ENCODE data around the gene CCDC88C. TPM values are rescaled to one million over a fixed set of nuclear protein-coding genes. Genes with fewer than 3 reads are reported as not detected.

Gene CCDC88C
- total RNA-seq, 1 experiment from 2014 or later = 57.9 TPM

DNA sequence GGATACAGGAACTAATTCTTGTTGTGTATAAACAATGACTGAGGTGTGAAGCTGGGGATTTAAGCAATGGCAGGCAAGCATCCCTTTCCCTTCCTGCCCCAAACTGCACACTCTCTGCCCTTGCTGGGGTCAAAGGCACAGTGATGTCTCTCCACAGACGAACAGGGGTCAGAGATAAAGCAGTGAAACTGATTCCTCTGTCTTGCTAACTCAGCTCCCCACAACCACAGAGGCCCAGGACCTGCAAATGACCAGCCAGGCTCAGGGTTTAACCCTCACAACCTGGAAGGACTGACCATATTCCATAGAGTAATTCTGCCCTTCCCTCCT lies 67.2 kb downstream of the CCDC88C start:
- H3K27ac ChIP-seq (ENCODE audit: low read length) = peak overlapping the region; percentile 76
- H3K9ac ChIP-seq (ENCODE audit: low read length) = peak overlapping the region; percentile 59
- peaks cover 57% of the 10 kb centered on the region for H3K79me2 ChIP-seq (ENCODE audit: low read length)
- H3K27me3 ChIP-seq (ENCODE audit: low read length) = no peaks in the 10 kb centered on the region
- peaks cover 89% of the 10 kb centered on the region for H3K4me1 ChIP-seq (ENCODE audit: low read length)
- H2AFZ ChIP-seq (ENCODE audit: low read length) = no peak overlapping the region
- H3K9me3 ChIP-seq (ENCODE audit: low read length) = no peaks in the 10 kb centered on the region
- no peaks in the 10 kb centered on the region for H3K9me2 ChIP-seq (replicated peaks; ENCODE audit: insufficient read depth, low read length)
- peaks cover 5% of the 10 kb centered on the region; the same call in 1 of the 2 replicates for H3K36me3 ChIP-seq (ENCODE audit: insufficient read depth, low read length)
- no peak for DNase-seq
- H3K4me3 ChIP-seq (ENCODE audit: low read length) = peak overlapping the region; percentile 60
- peaks cover 21% of the 10 kb centered on the region; the same call in 1 of the 2 replicates for H4K20me1 ChIP-seq (ENCODE audit: insufficient read depth, low read depth, low read length)
- peak overlapping the region; percentile 69 for H3K4me2 ChIP-seq (ENCODE audit: low read depth, low read length, poor library complexity, severe bottlenecking)

DNA sequence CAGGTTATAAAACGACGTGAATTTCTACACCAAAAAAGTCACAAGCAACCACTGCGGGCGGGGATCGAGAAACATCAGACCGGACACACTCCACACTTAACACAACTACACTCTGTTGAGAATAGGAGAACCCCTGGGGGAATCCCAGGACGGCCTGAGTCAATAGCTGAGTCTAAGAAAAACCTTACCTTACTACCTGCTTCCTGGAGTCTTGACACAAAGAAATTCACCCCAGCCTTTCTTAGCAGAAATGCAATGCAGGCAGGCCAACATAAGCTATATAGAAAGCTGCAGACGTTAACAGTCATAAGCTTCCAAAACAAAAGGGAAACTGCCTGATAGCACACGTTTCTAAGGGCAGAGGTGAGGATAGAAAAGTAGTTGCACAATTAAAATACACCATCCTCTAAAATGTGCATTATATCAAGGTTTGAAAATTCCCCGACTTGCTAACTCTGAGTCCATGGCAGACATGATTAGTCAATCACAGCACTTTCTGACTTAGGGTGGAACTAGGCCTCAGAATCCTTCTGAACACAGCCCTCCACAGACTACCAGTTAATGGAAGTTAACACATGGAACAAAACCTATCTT lies 68.0 kb downstream of the CCDC88C start:
- Histone ChIP-seq H3K27me3 (ENCODE audit: low read length) (no peaks in the 10 kb centered on the region), H3K36me3 (ENCODE audit: insufficient read depth, low read length) (peaks cover 5% of the 10 kb centered on the region; the same call in 1 of the 2 replicates), H4K20me1 (ENCODE audit: insufficient read depth, low read depth, low read length) (peaks cover 19% of the 10 kb centered on the region; the same call in 1 of the 2 replicates), H3K4me1 (ENCODE audit: low read length) (peaks cover 86% of the 10 kb centered on the region), H2AFZ (ENCODE audit: low read length) (no peak overlapping the region), H3K9me3 (ENCODE audit: low read length) (no peaks in the 10 kb centered on the region), H3K27ac (ENCODE audit: low read length) (peak overlapping the region; percentile 76), H3K4me3 (ENCODE audit: low read length) (no peak overlapping the region), H3K4me2 (ENCODE audit: low read depth, low read length, poor library complexity, severe bottlenecking) (peak overlapping the region; percentile 33), H3K9ac (ENCODE audit: low read length) (peak overlapping the region; percentile 37), H3K9me2 (replicated peaks; ENCODE audit: insufficient read depth, low read length) (no peaks in the 10 kb centered on the region), H3K79me2 (ENCODE audit: low read length) (peaks cover 57% of the 10 kb centered on the region)
- DNase-seq = peak; percentile 53

DNA sequence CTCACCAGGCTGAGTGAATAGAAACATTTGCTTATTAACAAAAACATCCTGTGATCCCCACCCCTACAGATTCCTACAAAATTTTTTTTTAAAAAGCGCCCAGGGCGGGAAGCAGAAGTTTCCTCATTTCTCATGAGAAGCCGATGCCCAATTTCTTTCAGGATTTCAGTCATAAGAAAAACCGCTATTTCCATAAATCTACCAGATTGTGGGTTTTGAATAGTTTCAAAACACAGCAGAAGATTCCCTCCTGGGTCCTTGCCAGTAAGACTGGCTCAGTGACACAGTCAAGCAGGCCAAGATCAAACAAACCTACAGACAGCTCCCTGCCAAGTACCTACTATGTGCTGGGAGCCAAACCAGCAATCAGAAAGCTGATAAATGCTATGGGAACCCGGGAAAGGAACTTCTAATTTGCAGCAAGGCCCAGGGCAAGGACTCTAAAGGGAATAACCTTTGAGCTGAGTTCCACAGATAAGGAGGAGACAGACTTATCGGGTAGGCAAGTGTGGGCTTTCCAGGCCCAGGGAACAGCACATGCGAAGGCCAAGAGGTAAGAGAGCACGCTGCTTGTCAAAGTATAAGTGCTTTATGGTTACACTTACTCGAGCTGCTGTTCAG lies 68.7 kb downstream of the CCDC88C start:
- no peaks in the 10 kb centered on the region for H3K9me2 ChIP-seq (replicated peaks; ENCODE audit: insufficient read depth, low read length)
- H2AFZ ChIP-seq (ENCODE audit: low read length) = no peak overlapping the region
- H3K9ac ChIP-seq (ENCODE audit: low read length) = peak overlapping the region; percentile 37
- no peak for DNase-seq
- no peaks in the 10 kb centered on the region for H3K27me3 ChIP-seq (ENCODE audit: low read length)
- H3K9me3 ChIP-seq (ENCODE audit: low read length) = no peaks in the 10 kb centered on the region
- peak overlapping the region; percentile 33 for H3K4me2 ChIP-seq (ENCODE audit: low read depth, low read length, poor library complexity, severe bottlenecking)
- peaks cover 86% of the 10 kb centered on the region for H3K4me1 ChIP-seq (ENCODE audit: low read length)
- peaks cover 12% of the 10 kb centered on the region; the same call in 1 of the 2 replicates for H4K20me1 ChIP-seq (ENCODE audit: insufficient read depth, low read depth, low read length)
- peaks cover 55% of the 10 kb centered on the region for H3K79me2 ChIP-seq (ENCODE audit: low read length)
- H3K36me3 ChIP-seq (ENCODE audit: insufficient read depth, low read length) = peaks cover 2% of the 10 kb centered on the region; the same call in 1 of the 2 replicates
- H3K27ac ChIP-seq (ENCODE audit: low read length) = peak overlapping the region; percentile 76
- no peak overlapping the region for H3K4me3 ChIP-seq (ENCODE audit: low read length)

DNA sequence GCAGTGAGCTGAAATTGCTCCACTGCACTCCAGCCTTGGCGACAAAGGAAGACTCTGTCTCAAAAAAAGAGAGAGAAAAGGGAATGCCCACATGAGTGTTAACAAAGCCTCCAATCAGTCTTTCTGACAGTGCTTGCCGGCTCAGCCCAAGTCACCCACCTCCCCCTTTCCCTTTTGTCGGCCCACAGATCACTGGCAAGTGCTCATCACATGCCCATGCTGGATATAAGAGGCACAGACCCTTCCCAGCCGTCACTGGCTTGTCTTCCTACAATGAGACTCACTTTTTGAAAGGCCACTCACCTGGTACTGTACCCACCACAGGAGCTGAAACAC lies 70.8 kb downstream of the CCDC88C start:
- Histone ChIP-seq H3K9ac (ENCODE audit: low read length) (no peak overlapping the region), H3K9me2 (replicated peaks; ENCODE audit: insufficient read depth, low read length) (no peaks in the 10 kb centered on the region), H3K4me2 (ENCODE audit: low read depth, low read length, poor library complexity, severe bottlenecking) (peak overlapping the region; percentile 36), H3K9me3 (ENCODE audit: low read length) (no peaks in the 10 kb centered on the region), H3K36me3 (ENCODE audit: insufficient read depth, low read length) (no peaks in the 10 kb centered on the region), H3K4me1 (ENCODE audit: low read length) (peaks cover 85% of the 10 kb centered on the region), H2AFZ (ENCODE audit: low read length) (no peak overlapping the region), H3K27ac (ENCODE audit: low read length) (peak overlapping the region; percentile 64), H3K27me3 (ENCODE audit: low read length) (no peaks in the 10 kb centered on the region), H3K79me2 (ENCODE audit: low read length) (peaks cover 51% of the 10 kb centered on the region), H4K20me1 (ENCODE audit: insufficient read depth, low read depth, low read length) (no peaks in the 10 kb centered on the region; the same call in 1 of the 2 replicates), H3K4me3 (ENCODE audit: low read length) (no peak overlapping the region)
- no peak for DNase-seq

DNA sequence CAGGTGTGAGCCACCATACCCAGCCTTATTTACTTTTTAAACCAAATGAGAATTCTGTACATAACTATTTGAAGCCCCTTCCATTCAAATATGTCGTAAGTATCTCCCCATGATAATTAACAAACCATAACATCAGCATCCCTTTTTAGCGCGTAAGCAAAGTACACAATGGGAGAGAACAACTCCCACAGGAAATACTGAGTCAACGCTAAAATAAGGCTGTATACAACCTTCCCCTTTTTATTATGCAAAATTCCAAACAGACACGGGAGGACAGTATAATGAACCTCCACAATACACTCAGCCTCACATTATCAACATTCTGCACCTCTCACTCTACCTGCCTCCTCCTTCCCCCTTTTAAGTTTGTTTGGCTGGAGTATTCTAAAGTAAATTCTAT lies 73.5 kb downstream of the CCDC88C start:
- H4K20me1 ChIP-seq (ENCODE audit: insufficient read depth, low read depth, low read length) = no peaks in the 10 kb centered on the region; the same call in 1 of the 2 replicates

DNA sequence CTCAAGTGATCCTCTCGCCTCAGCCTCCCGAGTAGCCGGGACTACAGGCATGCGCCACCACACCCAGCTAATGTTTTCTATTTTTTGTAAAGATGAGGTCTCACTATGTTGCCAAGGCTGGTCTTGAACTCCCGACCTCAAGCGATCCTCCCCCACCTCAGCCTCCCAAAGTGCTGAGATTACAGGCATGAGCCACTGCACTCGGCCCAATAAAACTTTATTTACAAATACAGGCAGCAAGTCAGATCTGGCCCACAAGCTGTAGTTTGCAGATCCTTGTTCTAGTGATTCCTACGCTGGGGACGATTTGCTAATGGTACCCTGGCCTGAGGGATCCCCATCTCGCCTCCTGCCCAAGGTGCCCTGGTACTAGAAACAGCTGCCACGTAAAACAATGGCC lies 74.6 kb downstream of the CCDC88C start:
- H2AFZ ChIP-seq (ENCODE audit: low read length) = no peak overlapping the region
- no peak overlapping the region for H3K4me2 ChIP-seq (ENCODE audit: low read depth, low read length, poor library complexity, severe bottlenecking)
- no peaks in the 10 kb centered on the region for H3K9me2 ChIP-seq (replicated peaks; ENCODE audit: insufficient read depth, low read length)
- no peaks in the 10 kb centered on the region for H4K20me1 ChIP-seq (ENCODE audit: insufficient read depth, low read depth, low read length)
- no peak overlapping the region for H3K4me3 ChIP-seq (ENCODE audit: low read length)
- peak overlapping the region; percentile 69; the same call in 1 of the 2 replicates for H3K27ac ChIP-seq (ENCODE audit: low read length)
- no peak for DNase-seq
- H3K36me3 ChIP-seq (ENCODE audit: insufficient read depth, low read length) = no peaks in the 10 kb centered on the region
- H3K9me3 ChIP-seq (ENCODE audit: low read length) = no peaks in the 10 kb centered on the region
- peaks cover 62% of the 10 kb centered on the region for H3K4me1 ChIP-seq (ENCODE audit: low read length)
- H3K9ac ChIP-seq (ENCODE audit: low read length) = no peak overlapping the region
- H3K27me3 ChIP-seq (ENCODE audit: low read length) = no peaks in the 10 kb centered on the region
- H3K79me2 ChIP-seq (ENCODE audit: low read length) = peaks cover 21% of the 10 kb centered on the region

More for the DNA sequence above, 73.5 kb downstream of the CCDC88C start:
- H2AFZ ChIP-seq (ENCODE audit: low read length) = no peak overlapping the region
- H3K4me3 ChIP-seq (ENCODE audit: low read length) = no peak overlapping the region
- H3K4me2 ChIP-seq (ENCODE audit: low read depth, low read length, poor library complexity, severe bottlenecking) = no peak overlapping the region
- no peak overlapping the region for H3K9ac ChIP-seq (ENCODE audit: low read length)
- peak; percentile 54 for DNase-seq
- H3K79me2 ChIP-seq (ENCODE audit: low read length) = peaks cover 30% of the 10 kb centered on the region
- no peaks in the 10 kb centered on the region for H3K9me2 ChIP-seq (replicated peaks; ENCODE audit: insufficient read depth, low read length)
- no peaks in the 10 kb centered on the region for H3K9me3 ChIP-seq (ENCODE audit: low read length)
- no peaks in the 10 kb centered on the region for H3K27me3 ChIP-seq (ENCODE audit: low read length)
- H3K4me1 ChIP-seq (ENCODE audit: low read length) = peaks cover 70% of the 10 kb centered on the region
- H3K36me3 ChIP-seq (ENCODE audit: insufficient read depth, low read length) = no peaks in the 10 kb centered on the region
- H3K27ac ChIP-seq (ENCODE audit: low read length) = peak overlapping the region; percentile 21

DNA sequence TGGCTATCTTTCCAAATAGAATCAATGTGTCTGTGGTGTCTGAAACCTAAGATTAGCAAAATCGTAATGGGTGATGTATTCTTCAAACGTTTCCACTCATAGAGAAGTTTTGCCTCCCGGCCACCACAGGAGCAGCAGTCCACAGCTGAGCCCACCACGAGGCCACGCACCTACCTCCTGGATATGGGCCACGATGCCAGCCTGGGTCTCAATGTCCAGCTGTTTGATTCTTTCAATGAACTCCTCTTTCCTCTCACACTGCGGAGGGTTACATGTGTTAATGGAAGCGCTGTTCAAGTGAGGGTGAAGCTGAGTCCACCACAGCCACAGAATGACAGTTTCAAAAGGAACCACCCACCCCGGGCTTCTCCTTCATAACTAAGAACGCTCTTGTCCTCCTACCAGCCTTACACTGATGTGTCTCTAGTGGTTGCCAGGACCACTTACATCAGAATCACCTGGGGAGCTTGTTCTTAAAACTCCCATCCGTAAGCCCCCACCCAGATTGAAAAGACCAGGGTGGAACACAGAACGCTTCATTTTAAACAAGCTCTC lies 75.3 kb downstream of the CCDC88C start:
- peak overlapping the region; percentile 5; the same call in 1 of the 2 replicates for H3K9ac ChIP-seq (ENCODE audit: low read length)
- peak overlapping the region; percentile 40 for H3K4me2 ChIP-seq (ENCODE audit: low read depth, low read length, poor library complexity, severe bottlenecking)
- no peak overlapping the region for H3K4me3 ChIP-seq (ENCODE audit: low read length)
- H2AFZ ChIP-seq (ENCODE audit: low read length) = no peak overlapping the region
- no peaks in the 10 kb centered on the region for H3K27me3 ChIP-seq (ENCODE audit: low read length)
- H3K27ac ChIP-seq (ENCODE audit: low read length) = peak overlapping the region; percentile 69
- DNase-seq = no peak
- H3K9me2 ChIP-seq (replicated peaks; ENCODE audit: insufficient read depth, low read length) = no peaks in the 10 kb centered on the region
- peaks cover 61% of the 10 kb centered on the region for H3K4me1 ChIP-seq (ENCODE audit: low read length)
- peaks cover 21% of the 10 kb centered on the region for H3K79me2 ChIP-seq (ENCODE audit: low read length)
- H3K9me3 ChIP-seq (ENCODE audit: low read length) = no peaks in the 10 kb centered on the region
- H3K36me3 ChIP-seq (ENCODE audit: insufficient read depth, low read length) = no peaks in the 10 kb centered on the region
- H4K20me1 ChIP-seq (ENCODE audit: insufficient read depth, low read depth, low read length) = no peaks in the 10 kb centered on the region

DNA sequence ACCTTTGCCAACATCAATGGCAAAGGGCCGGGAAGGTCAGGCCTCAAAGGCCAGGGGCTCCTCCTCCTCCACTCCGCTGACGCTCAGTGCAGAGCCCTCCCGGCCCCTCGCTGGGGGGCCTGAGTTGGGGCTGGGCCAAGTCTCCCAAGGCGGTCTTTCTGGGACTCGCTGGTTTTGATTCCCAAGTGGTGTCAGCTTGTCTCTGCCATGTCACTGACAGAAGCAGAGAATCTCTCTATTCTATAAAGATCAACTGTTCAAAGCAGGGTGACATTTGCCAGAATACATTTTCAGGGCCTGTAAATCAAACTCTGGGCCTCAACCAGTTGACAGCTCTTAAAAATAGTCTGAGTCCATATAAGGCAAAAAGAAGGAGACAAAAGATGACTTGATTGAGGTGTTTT lies 75.9 kb downstream of the CCDC88C start:
- H3K36me3 ChIP-seq (ENCODE audit: insufficient read depth, low read length) = no peaks in the 10 kb centered on the region
- no peaks in the 10 kb centered on the region for H3K27me3 ChIP-seq (ENCODE audit: low read length)
- DNase-seq = peak; percentile 50
- no peaks in the 10 kb centered on the region for H3K9me2 ChIP-seq (replicated peaks; ENCODE audit: insufficient read depth, low read length)
- H3K4me1 ChIP-seq (ENCODE audit: low read length) = peaks cover 56% of the 10 kb centered on the region
- H3K27ac ChIP-seq (ENCODE audit: low read length) = peak overlapping the region; percentile 69
- H2AFZ ChIP-seq (ENCODE audit: low read length) = no peak overlapping the region
- H3K9me3 ChIP-seq (ENCODE audit: low read length) = no peaks in the 10 kb centered on the region
- H3K79me2 ChIP-seq (ENCODE audit: low read length) = peaks cover 16% of the 10 kb centered on the region
- peak overlapping the region; percentile 40 for H3K4me2 ChIP-seq (ENCODE audit: low read depth, low read length, poor library complexity, severe bottlenecking)
- H3K4me3 ChIP-seq (ENCODE audit: low read length) = no peak overlapping the region
- 0 out of 2 replicates have a peak overlapping the region, but pooled peaks have one; percentile 15 for H3K9ac ChIP-seq (ENCODE audit: low read length)
- H4K20me1 ChIP-seq (ENCODE audit: insufficient read depth, low read depth, low read length) = no peaks in the 10 kb centered on the region

Measured in Karpas-422 (cell line).